BLaER1 treated with 17β-estradiol and CSF1 and Interleukin-3, amounts not matched to agents 10 nM and 100 nM (cell line): ENCODE measurements around the gene CLK3.
A peak's percentile ranks its signal among the peaks of the same experiment; 100 is the strongest.

ENCODE experiments used
- H3K27ac ChIP-seq, 11 experiments: shearing (Covaris generic); formaldehyde crosslinking; 2 replicates each; pipeline ENCODE4 v1.8.1; 2022
- H3K27me3 ChIP-seq, 11 experiments: shearing (Covaris generic); formaldehyde crosslinking; 2 replicates each; pipeline ENCODE4 v1.8.1; 2022
- H3K36me3 ChIP-seq, 11 experiments: shearing (Covaris generic); formaldehyde crosslinking; 2 replicates each; pipeline ENCODE4 v1.8.1; 2022
- H3K4me1 ChIP-seq, 10 experiments: shearing (Covaris generic); formaldehyde crosslinking; 2 replicates each; pipeline ENCODE4 v1.8.1; 2022
- H3K4me2 ChIP-seq, 11 experiments: shearing (Covaris generic); formaldehyde crosslinking; 2 replicates each; pipeline ENCODE4 v1.8.1; 2022
- H3K4me3 ChIP-seq, 10 experiments: shearing (Covaris generic); formaldehyde crosslinking; 2 replicates each; pipeline ENCODE4 v1.8.1; 2022
- H3K9ac ChIP-seq, 11 experiments: shearing (Covaris generic); formaldehyde crosslinking; 2 replicates each; pipeline ENCODE4 v1.8.1; 2022
- H3K9me3 ChIP-seq, 11 experiments: shearing (Covaris generic); formaldehyde crosslinking; replicated peaks in 1 of 11; 2 replicates each; pipeline ENCODE4 v1.8.1; 2022
- H4K20me1 ChIP-seq, 11 experiments: shearing (Covaris generic); formaldehyde crosslinking; 2 replicates each; pipeline ENCODE4 v1.8.1; 2022
- Cebpa-rat ChIP-seq, 11 experiments: shearing (Covaris generic); IDR thresholded peaks; 2 replicates each; pipeline ENCODE4 v1.8.1; 2022

The CLK3 gene

DNA sequence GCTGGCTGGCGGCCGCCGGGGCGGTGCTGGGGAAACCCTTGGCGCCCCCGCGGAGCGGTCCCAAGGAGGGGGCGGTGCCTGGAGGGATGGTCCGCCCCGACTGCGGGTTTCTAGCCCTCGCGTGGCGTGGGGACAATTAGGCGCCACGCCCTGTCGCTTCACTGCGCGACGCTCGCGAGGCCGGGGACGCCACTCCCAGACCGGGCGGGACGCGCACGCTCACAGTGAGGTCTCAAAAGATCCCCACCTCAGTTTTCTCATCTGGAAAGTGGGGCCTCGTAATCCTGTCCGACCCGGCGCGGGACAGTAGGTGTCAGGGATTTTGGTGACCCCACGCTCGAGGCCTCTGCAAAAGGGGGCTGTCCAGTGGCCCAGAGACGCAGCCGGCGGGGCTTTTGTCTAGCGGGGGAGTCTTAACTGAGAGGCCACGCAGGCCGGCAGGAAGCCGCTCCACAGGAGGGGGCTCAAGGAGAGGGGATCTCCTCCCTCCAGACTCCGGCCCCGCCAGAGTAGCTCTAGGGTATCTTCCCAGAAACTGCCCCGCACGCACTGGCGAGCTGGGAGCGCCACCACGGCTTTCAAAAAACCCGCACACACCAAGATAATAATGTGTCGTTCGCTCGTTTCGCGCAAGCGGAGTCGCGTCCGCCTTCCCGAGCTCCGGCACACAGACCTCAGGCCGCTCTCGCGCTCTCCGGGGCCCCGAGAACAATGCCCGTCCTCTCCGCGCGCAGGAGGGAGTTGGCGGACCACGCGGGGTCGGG is 710 bp upstream of the CLK3 start:
- Histone ChIP-seq H3K9ac (peak overlapping the region; percentile 98 to 100 (median 99)), H3K4me1 (peaks cover 22 to 66% (median 56%) of the 10 kb centered on the region in 10 experiments), H3K36me3 (peaks cover 21 to 30% (median 26%) of the 10 kb centered on the region in 11 experiments), H3K27ac (peak overlapping the region; percentile 95 to 100 (median 98)), H3K4me2 (peak overlapping the region; percentile 76 to 98 (median 95)), H3K4me3 (peak overlapping the region; percentile 95 to 100 (median 98)), H3K9me3 (no peaks in the 10 kb centered on the region), H4K20me1 (peaks cover 36 to 42% (median 40%) of the 10 kb centered on the region in 11 experiments), H3K27me3 (no peaks in the 10 kb centered on the region)
- TF ChIP-seq Cebpa-rat (IDR thresholded peaks at IDR 0.05) = no peak

DNA sequence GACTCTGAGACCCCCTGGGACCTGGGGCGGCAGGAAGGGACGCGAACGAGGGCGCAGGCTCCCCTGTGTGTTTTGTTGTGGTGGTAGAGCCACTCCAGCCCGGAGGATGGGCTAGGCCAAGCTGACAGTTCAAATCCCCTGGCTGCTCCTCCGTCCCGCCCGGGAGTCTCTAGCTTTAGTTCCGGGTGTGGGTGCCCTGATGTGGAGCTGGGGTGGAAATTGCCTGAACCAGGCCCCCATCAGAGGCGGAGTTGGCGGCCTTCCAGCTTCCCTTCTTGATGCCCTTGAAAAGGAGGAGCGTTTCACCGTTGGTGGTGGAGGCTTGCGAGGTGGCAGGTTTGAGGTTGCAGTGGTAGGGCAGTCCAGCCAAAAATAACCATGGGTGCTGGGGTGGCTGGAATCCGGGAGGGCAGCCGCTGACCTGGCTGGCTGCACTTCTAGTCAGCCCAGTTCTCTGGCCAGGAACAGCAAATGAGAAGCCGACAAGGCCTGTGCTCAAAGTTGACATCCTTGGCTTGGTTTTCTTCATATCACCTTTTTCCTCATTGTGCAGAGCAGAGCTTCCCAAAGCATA is 817 bp downstream of the CLK3 start:
- Histone ChIP-seq H3K4me3 (peak overlapping the region; percentile 95 to 100 (median 98)), H3K36me3 (peaks cover 35 to 46% (median 41%) of the 10 kb centered on the region in 11 experiments), H4K20me1 (peaks cover 52 to 57% (median 55%) of the 10 kb centered on the region in 11 experiments), H3K4me2 (peak overlapping the region; percentile 89 to 100 (median 97)), H3K9me3 (no peaks in the 10 kb centered on the region), H3K4me1 (peaks cover 33 to 63% (median 52%) of the 10 kb centered on the region in 10 experiments), H3K27me3 (no peaks in the 10 kb centered on the region), H3K9ac (peak overlapping the region; percentile 98 to 100 (median 99)), H3K27ac (peak overlapping the region; percentile 95 to 100 (median 98))
- no peak for TF ChIP-seq Cebpa-rat (IDR thresholded peaks at IDR 0.05)

DNA sequence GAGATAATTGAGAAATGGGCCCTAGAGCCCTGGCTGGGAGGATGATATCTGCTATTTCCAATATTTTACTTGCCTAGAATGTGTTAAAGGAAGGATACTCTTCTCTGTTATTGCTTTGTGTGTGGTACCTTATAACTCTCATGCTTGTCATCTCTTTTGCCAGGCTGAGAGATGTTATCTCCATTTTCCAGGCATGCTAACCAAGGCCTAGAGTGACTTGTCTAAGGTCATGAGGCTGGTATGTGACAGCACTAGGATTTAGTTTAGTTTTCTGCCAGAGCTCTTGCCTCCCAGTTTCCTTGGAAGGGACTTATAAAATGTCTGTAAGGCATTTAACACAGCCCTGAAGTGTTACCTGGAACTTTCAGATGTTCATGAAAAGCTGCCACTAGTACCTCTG is 1.4 kb downstream of the CLK3 start:
- H3K9ac ChIP-seq = peak overlapping the region; percentile 98 to 100 (median 99)
- H3K4me2 ChIP-seq = peak overlapping the region; percentile 89 to 100 (median 97)
- H4K20me1 ChIP-seq = peaks cover 57 to 63% (median 61%) of the 10 kb centered on the region in 11 experiments
- TF ChIP-seq Cebpa-rat (IDR thresholded peaks at IDR 0.05) = no peak
- H3K4me3 ChIP-seq = peak overlapping the region; percentile 95 to 100 (median 98)
- peak overlapping the region in 10 of 11 experiments; percentile 95 to 99 (median 98); a peak in 20 of 22 replicates for H3K27ac ChIP-seq
- H3K36me3 ChIP-seq = peaks cover 41 to 51% (median 46%) of the 10 kb centered on the region in 11 experiments
- H3K27me3 ChIP-seq = no peaks in the 10 kb centered on the region
- peaks cover 33 to 59% (median 50%) of the 10 kb centered on the region in 10 experiments for H3K4me1 ChIP-seq
- no peaks in the 10 kb centered on the region for H3K9me3 ChIP-seq

DNA sequence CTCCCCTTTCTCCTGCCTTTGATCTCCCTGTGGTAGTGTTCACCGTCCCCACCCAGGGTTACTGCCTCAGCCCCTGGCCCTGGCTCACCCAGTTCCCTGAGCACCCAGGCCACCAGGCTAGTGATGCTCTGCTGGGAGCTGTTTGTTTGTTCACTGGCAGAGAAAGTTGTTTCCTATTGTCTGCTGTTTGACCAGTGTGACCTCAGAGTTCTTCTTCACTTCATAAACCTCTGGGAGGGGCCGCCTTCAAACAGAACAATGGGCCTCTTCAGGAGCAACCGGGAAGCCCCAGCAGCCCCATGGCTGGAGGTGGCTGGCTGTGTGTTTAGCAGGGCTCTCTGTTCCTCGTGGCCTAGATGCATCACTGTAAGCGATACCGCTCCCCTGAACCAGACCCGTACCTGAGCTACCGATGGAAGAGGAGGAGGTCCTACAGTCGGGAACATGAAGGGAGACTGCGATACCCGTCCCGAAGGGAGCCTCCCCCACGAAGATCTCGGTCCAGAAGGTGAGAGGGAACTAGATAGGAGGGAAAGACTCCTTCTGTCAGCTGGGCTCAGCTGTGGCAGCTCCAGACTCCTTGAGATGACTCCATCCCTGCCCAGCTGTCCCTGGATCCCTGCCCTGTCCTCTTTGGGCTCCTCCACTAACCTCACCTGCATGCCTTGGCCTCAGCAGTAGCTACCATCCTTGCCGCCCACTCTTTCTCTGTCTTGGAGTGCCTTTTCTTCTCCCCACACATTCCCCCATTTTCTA is 3.4 kb downstream of the CLK3 start:
- H3K9me3 ChIP-seq = no peaks in the 10 kb centered on the region
- no peaks in the 10 kb centered on the region for H3K27me3 ChIP-seq
- peak overlapping the region in 10 of 11 experiments; percentile 98 to 100 (median 100); a peak in 17 of 22 replicates for H3K9ac ChIP-seq
- peaks cover 33 to 57% (median 47%) of the 10 kb centered on the region in 10 experiments for H3K4me1 ChIP-seq
- H3K4me2 ChIP-seq = peak overlapping the region in 7 of 11 experiments; percentile 93 to 100 (median 98); a peak in 6 of 22 replicates
- peaks cover 61 to 71% (median 66%) of the 10 kb centered on the region in 11 experiments for H3K36me3 ChIP-seq
- TF ChIP-seq Cebpa-rat (IDR thresholded peaks at IDR 0.05) = no peak
- H3K4me3 ChIP-seq = no peak overlapping the region
- H4K20me1 ChIP-seq = peaks cover 77 to 83% (median 81%) of the 10 kb centered on the region in 11 experiments
- 0 out of 22 replicates have a peak overlapping the region, but pooled peaks of 1 of the 11 experiments have one; percentile 10 for H3K27ac ChIP-seq

DNA sequence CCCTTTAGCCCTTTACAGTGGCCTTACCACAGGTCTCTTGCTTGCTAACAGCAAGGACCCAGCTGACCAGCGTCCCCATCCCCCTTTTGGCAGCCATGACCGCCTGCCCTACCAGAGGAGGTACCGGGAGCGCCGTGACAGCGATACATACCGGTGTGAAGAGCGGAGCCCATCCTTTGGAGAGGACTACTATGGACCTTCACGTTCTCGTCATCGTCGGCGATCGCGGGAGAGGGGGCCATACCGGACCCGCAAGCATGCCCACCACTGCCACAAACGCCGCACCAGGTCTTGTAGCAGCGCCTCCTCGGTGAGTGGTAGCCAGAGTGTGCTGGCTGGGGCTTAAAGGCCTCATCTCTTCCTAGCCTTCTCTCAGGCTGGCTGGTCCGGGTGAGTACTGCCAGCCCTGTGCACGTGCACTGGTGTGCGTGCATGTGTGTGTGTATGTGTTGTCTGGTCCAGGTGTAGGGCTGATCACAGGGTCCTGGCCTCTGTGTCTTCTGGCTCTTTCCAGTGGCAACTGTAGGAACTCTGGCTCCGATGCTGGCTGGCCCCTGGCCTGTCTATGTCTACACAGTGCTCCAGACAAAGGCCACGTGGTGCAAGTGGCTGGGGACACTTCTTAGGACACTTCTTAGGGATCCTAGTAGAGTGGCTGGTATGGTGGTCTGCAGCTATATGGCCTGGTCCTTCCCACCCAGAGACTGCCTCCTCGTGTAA is 4.4 kb downstream of the CLK3 start:
- peak overlapping the region in 10 of 11 experiments; percentile 9 to 64 (median 44); a peak in 14 of 22 replicates for H3K4me2 ChIP-seq
- H3K4me1 ChIP-seq = peaks cover 33 to 49% (median 43%) of the 10 kb centered on the region in 10 experiments
- H3K36me3 ChIP-seq = peaks cover 71 to 82% (median 77%) of the 10 kb centered on the region in 11 experiments
- no peak for TF ChIP-seq Cebpa-rat (IDR thresholded peaks at IDR 0.05)
- peak overlapping the region in 8 of 11 experiments; percentile 2 to 100 (median 28); a peak in 12 of 22 replicates for H3K9ac ChIP-seq
- H3K4me3 ChIP-seq = no peak overlapping the region; a peak in 1 of 20 replicates
- H3K9me3 ChIP-seq = no peaks in the 10 kb centered on the region
- 0 out of 22 replicates have a peak overlapping the region, but pooled peaks of 1 of the 11 experiments have one; percentile 1 for H3K27ac ChIP-seq
- no peaks in the 10 kb centered on the region for H3K27me3 ChIP-seq
- peaks cover 88 to 94% (median 92%) of the 10 kb centered on the region in 11 experiments for H4K20me1 ChIP-seq

DNA sequence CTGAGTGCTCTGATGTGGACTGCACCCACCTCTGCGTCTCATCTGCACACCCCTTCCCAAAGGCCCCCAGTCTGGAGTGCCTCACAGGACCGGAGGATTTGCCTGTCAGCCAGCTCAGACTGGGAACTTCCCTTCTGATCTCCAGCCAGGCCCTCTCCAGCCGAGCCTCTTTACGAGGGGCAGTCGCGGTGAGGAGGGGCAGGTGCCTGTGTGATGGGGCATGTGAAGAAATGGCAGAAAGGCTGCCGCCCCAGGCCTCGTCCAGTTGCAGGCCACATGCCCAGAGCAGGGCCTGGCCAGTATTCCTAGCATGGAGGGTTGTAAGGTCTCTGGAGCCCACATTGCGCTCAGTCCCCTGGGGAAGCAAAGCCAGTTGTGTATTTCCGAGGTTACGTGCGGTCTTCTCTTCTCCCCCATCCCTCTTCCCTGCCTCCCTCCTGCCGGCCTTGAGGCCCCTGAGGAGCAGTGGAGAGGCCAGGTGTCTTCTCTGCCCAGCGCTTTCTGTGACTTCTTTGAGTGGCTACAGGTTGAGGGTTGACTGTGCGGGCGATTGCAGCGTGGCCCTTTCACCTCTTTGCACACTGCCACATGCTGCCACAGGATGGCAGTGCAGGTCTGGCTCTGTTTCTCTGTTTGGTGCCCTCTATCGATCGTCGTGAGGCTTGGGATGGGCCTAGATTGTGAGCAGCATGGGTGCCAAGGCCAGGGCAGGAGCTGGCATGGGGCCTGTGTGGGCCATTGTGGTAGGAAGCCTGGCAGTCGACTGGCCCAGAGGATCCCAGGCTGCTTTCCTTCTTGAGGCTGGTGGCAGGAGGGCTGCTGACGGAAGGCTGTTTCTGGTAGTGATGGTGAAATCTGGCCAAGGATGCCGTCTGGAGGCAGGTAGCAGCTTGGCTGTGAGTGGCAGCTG is 5.3 kb downstream of the CLK3 start:
- Histone ChIP-seq H3K4me1 (peaks cover 36 to 48% (median 43%) of the 10 kb centered on the region in 10 experiments), H3K4me2 (peak overlapping the region; percentile 9 to 64 (median 44); a peak in 18 of 22 replicates), H3K9me3 (no peaks in the 10 kb centered on the region), H3K4me3 (no peak overlapping the region), H3K27ac (0 out of 22 replicates have a peak overlapping the region, but pooled peaks of 2 of the 11 experiments have one; percentile 1 to 18), H3K9ac (peak overlapping the region in 9 of 11 experiments; percentile 4 to 100 (median 27); a peak in 11 of 22 replicates), H3K27me3 (no peaks in the 10 kb centered on the region), H4K20me1 (peaks cover 96 to 100% (median 100%) of the 10 kb centered on the region in 11 experiments), H3K36me3 (peaks cover 80 to 90% (median 85%) of the 10 kb centered on the region in 11 experiments)
- no peak for TF ChIP-seq Cebpa-rat (IDR thresholded peaks at IDR 0.05)

DNA sequence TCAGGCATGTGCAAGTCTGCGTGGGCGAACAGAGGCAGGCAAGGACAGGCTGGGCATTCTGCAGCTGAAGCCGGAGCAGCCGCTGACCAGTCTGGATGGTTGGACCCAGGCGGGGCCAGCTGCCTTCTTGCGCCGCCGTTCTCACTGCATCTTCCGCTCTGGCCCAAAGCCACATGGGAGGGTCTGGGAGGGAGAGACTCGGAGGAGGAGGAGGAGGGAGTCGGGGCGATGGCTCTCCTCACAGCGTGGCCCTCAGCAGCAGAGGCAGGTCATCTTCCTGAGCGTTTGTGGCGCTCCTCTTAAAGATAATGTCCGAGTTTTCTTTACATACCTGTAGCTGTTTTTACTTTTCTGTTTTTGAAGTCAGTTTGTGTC is 5.9 kb downstream of the CLK3 start:
- Histone ChIP-seq H3K9ac (peak overlapping the region in 5 of 11 experiments; percentile 16 to 100 (median 36); a peak in 7 of 22 replicates), H3K9me3 (no peaks in the 10 kb centered on the region), H3K4me1 (peaks cover 36 to 50% (median 45%) of the 10 kb centered on the region in 10 experiments), H3K4me2 (no peak overlapping the region), H3K4me3 (no peak overlapping the region), H3K27ac (no peak overlapping the region), H3K36me3 (peaks cover 86 to 96% (median 91%) of the 10 kb centered on the region in 11 experiments), H3K27me3 (no peaks in the 10 kb centered on the region), H4K20me1 (peaks cover 100% of the 10 kb centered on the region in 11 experiments)
- no peak for TF ChIP-seq Cebpa-rat (IDR thresholded peaks at IDR 0.05)
